ENCODE measurements around the gene CEP162.

GRCh38 chr6:84274856-84275255 is 47.4 kb upstream of the CEP162 start:
- no peak for TF ChIP-seq CTCF (IDR thresholded peaks at IDR 0.05; ENCODE audit: insufficient read depth, low read length, poor library complexity, severe bottlenecking)
- no peak for TF ChIP-seq EZH2phosphoT487 (conservative IDR thresholded peaks at IDR 0.05; ENCODE audit: low read length)
